ENCODE measurements around the gene KLHL12.
A peak's percentile ranks its signal among the peaks of the same experiment; 100 is the strongest.

KLHL12 gene

GRCh38 chr1:202862679-202863560 lies 64.1 kb downstream of the KLHL12 start:
- ATAC-seq = no peak
- TF ChIP-seq OSR1 (CRISPR knock-in tag; IDR thresholded peaks at IDR 0.05) = no peak
- no peak for TF ChIP-seq SNAI2 (CRISPR knock-in tag; IDR thresholded peaks at IDR 0.05)
- TF ChIP-seq ZNF565 (CRISPR knock-in tag; conservative IDR thresholded peaks at IDR 0.05; ENCODE audit: low read depth) = no peak
- TF ChIP-seq PATZ1 (CRISPR knock-in tag; IDR thresholded peaks at IDR 0.05; ENCODE audit: borderline replicate concordance) = no peak
- no peak for TF ChIP-seq RARB (CRISPR knock-in tag; IDR thresholded peaks at IDR 0.05)
- no peak for TF ChIP-seq TOX (CRISPR knock-in tag; IDR thresholded peaks at IDR 0.05; ENCODE audit: borderline replicate concordance)
- no peak for TF ChIP-seq CSDC2 (CRISPR knock-in tag; IDR thresholded peaks at IDR 0.05)
- no peak for TF ChIP-seq GLIS3 (CRISPR knock-in tag; IDR thresholded peaks at IDR 0.05)
- no peak for TF ChIP-seq ARNTL (CRISPR knock-in tag; IDR thresholded peaks at IDR 0.05; ENCODE audit: borderline replicate concordance, low read depth)
- no peak for TF ChIP-seq ESRRG (CRISPR knock-in tag; IDR thresholded peaks at IDR 0.05)

- no peak for TF ChIP-seq CSRNP3 (CRISPR knock-in tag; IDR thresholded peaks at IDR 0.05)
- TF ChIP-seq ZC3H10 (CRISPR knock-in tag; IDR thresholded peaks at IDR 0.05) = no peak
- no peak for TF ChIP-seq ZNF8 (CRISPR knock-in tag; IDR thresholded peaks at IDR 0.05)
- no peak for TF ChIP-seq PATZ1 (CRISPR knock-in tag; IDR thresholded peaks at IDR 0.05; ENCODE audit: borderline replicate concordance)
- TF ChIP-seq ESRRG (CRISPR knock-in tag; IDR thresholded peaks at IDR 0.05) = no peak
- TF ChIP-seq SNAI2 (CRISPR knock-in tag; IDR thresholded peaks at IDR 0.05) = no peak
- no peak for TF ChIP-seq ZNF565 (CRISPR knock-in tag; conservative IDR thresholded peaks at IDR 0.05; ENCODE audit: low read depth)
- no peak for TF ChIP-seq CSDC2 (CRISPR knock-in tag; IDR thresholded peaks at IDR 0.05)
- no peak for TF ChIP-seq BACH2 (CRISPR knock-in tag; IDR thresholded peaks at IDR 0.05; ENCODE audit: borderline replicate concordance)
- no peak for TF ChIP-seq ISL1 (CRISPR knock-in tag; IDR thresholded peaks at IDR 0.05)
- TF ChIP-seq ZNF70 (CRISPR knock-in tag; IDR thresholded peaks at IDR 0.05) = no peak
- TF ChIP-seq ZFP30 (CRISPR knock-in tag; IDR thresholded peaks at IDR 0.05) = no peak
- no peak for TF ChIP-seq TCF4 (CRISPR knock-in tag; IDR thresholded peaks at IDR 0.05; ENCODE audit: borderline replicate concordance)
- TF ChIP-seq PPARA (CRISPR knock-in tag; IDR thresholded peaks at IDR 0.05; ENCODE audit: borderline replicate concordance) = no peak
- no peak for TF ChIP-seq OSR1 (CRISPR knock-in tag; IDR thresholded peaks at IDR 0.05)
- no peak for TF ChIP-seq ZFP3 (CRISPR knock-in tag; IDR thresholded peaks at IDR 0.05)
- peak; percentile 99 for ATAC-seq
Measured at GRCh38 chr1:202861420-202862132, 65.5 kb downstream of the KLHL12 start.

- TF ChIP-seq RARB (CRISPR knock-in tag; IDR thresholded peaks at IDR 0.05) (no peak), ISL1 (CRISPR knock-in tag; IDR thresholded peaks at IDR 0.05) (no peak), ZFP3 (CRISPR knock-in tag; IDR thresholded peaks at IDR 0.05) (0 out of 2 replicates have a peak, but pooled peaks have one; percentile 30), CSDC2 (CRISPR knock-in tag; IDR thresholded peaks at IDR 0.05) (no peak)
- ATAC-seq = peak; percentile 78
Measured at GRCh38 chr1:202860744-202861419, 66.2 kb downstream of the KLHL12 start.

GRCh38 chr1:202858789-202859414 lies 68.1 kb downstream of the KLHL12 start:
- no peak for ATAC-seq
- no peak for TF ChIP-seq TSHZ2 (CRISPR knock-in tag; IDR thresholded peaks at IDR 0.05)
- no peak for TF ChIP-seq ESRRG (CRISPR knock-in tag; IDR thresholded peaks at IDR 0.05)
- TF ChIP-seq ZC3H10 (CRISPR knock-in tag; IDR thresholded peaks at IDR 0.05) = no peak
- TF ChIP-seq RARB (CRISPR knock-in tag; IDR thresholded peaks at IDR 0.05) = no peak
- TF ChIP-seq SNAI2 (CRISPR knock-in tag; IDR thresholded peaks at IDR 0.05) = no peak
- TF ChIP-seq ZNF8 (CRISPR knock-in tag; IDR thresholded peaks at IDR 0.05) = no peak
- TF ChIP-seq BACH2 (CRISPR knock-in tag; IDR thresholded peaks at IDR 0.05; ENCODE audit: borderline replicate concordance) = no peak
- TF ChIP-seq GLIS3 (CRISPR knock-in tag; IDR thresholded peaks at IDR 0.05) = no peak
- no peak for TF ChIP-seq ZNF70 (CRISPR knock-in tag; IDR thresholded peaks at IDR 0.05)
- no peak for TF ChIP-seq POU6F1 (CRISPR knock-in tag; IDR thresholded peaks at IDR 0.05; ENCODE audit: borderline replicate concordance, low read depth)
- TF ChIP-seq OSR1 (CRISPR knock-in tag; IDR thresholded peaks at IDR 0.05) = no peak
- TF ChIP-seq ZNF565 (CRISPR knock-in tag; conservative IDR thresholded peaks at IDR 0.05; ENCODE audit: low read depth) = no peak
- TF ChIP-seq ZFP3 (CRISPR knock-in tag; IDR thresholded peaks at IDR 0.05) = no peak

All from SK-N-SH treated with all-trans-retinoic acid at 6 μM for 48 hours (cell line).